Stimulated activated CD4-positive, alpha-beta T cell treated with anti-CD3 and anti-CD28 coated beads, Interleukin-12 subunit alpha, Interleukin-12 subunit beta, amount 100 ng/mL, for 48 hours (primary cell): ENCODE measurements around the gene VWA5B1.

ENCODE experiments used
- DNase-seq, 3 donors: peaks; one replicate each; pipeline ENCODE4 v3.0.0-alpha.2; 2020; ENCODE audit warnings: low read depth in 2 of 3, low spot score in 1 of 3

The VWA5B1 gene

GRCh38 chr1:20347699-20348098 is 57.0 kb downstream of the VWA5B1 start:
- no peak for DNase-seq

- no peak for DNase-seq
Observed at GRCh38 chr1:20348326-20348915, 57.7 kb downstream of the VWA5B1 start.

GRCh38 chr1:20349561-20349960 is 58.9 kb downstream of the VWA5B1 start:
- no peak for DNase-seq

GRCh38 chr1:20349971-20350370 is 59.3 kb downstream of the VWA5B1 start:
- DNase-seq = no peak

- DNase-seq = no peak
Observed at GRCh38 chr1:20350421-20350820, 59.7 kb downstream of the VWA5B1 start.

- no peak for DNase-seq
Observed at GRCh38 chr1:20351911-20352701, 61.4 kb downstream of the VWA5B1 start.

- no peak for DNase-seq
Observed at GRCh38 chr1:20353836-20354235, 63.2 kb downstream of the VWA5B1 start.

GRCh38 chr1:20354610-20355009 is 63.9 kb downstream of the VWA5B1 start:
- no peak for DNase-seq

- no peak for DNase-seq
Observed at GRCh38 chr1:20355101-20355827, 64.6 kb downstream of the VWA5B1 start.

GRCh38 chr1:20355828-20356735 is 65.4 kb downstream of the VWA5B1 start:
- DNase-seq = no peak

- no peak for DNase-seq
Observed at GRCh38 chr1:20356850-20357459, 66.3 kb downstream of the VWA5B1 start.

GRCh38 chr1:20357796-20358195 is 67.1 kb downstream of the VWA5B1 start:
- DNase-seq = no peak

- no peak for DNase-seq
Observed at GRCh38 chr1:20358761-20359263, 68.1 kb downstream of the VWA5B1 start.

GRCh38 chr1:20359451-20360330 is 69.0 kb downstream of the VWA5B1 start:
- DNase-seq = peak; percentile 61 to 80 (median 65)

- no peak for DNase-seq
Observed at GRCh38 chr1:20361401-20361800, 70.7 kb downstream of the VWA5B1 start.

GRCh38 chr1:20361805-20362381 is 71.2 kb downstream of the VWA5B1 start:
- peak in 2 of 3 donors; percentile 21 to 32 for DNase-seq

- no peak for DNase-seq
Observed at GRCh38 chr1:20362856-20363255, 72.2 kb downstream of the VWA5B1 start.

- no peak for DNase-seq
Observed at GRCh38 chr1:20365421-20366055, 74.9 kb downstream of the VWA5B1 start.

GRCh38 chr1:20366056-20366462 is 75.4 kb downstream of the VWA5B1 start:
- no peak for DNase-seq
